ENCODE results near the gene ZNF516. TPM values are rescaled to one million over a fixed set of nuclear protein-coding genes. Genes with fewer than 3 reads are reported as not detected.
A peak's percentile ranks its signal among the peaks of the same experiment; 100 is the strongest.

Gene ZNF516
- total and polyA plus RNA-seq, 2 of the 4 experiments (the other 2 are of a cell fraction) = 7.9 to 16.9 TPM

GRCh38 chr18:76405681-76406356 is 89.2 kb downstream of the ZNF516 start:
- Histone ChIP-seq H3K4ac (ENCODE audit: low read depth, low read length) (no peak overlapping the region), H2AFZ (replicated peaks; ENCODE audit: low read length, poor library complexity) (peak overlapping the region; percentile 28), H2BK15ac (ENCODE audit: low read depth, low read length) (no peak overlapping the region), H3K4me3 (ENCODE audit: insufficient read depth, low read depth, low read length) (no peak overlapping the region), H3K9me1 (ENCODE audit: insufficient read depth, low read length) (peaks cover 31% of the 10 kb centered on the region), H3K18ac (ENCODE audit: low read depth, low read length) (no peak overlapping the region), H4K5ac (ENCODE audit: low read depth, low read length) (no peak overlapping the region), H2BK120ac (ENCODE audit: low read depth, low read length) (no peak overlapping the region), H3K14ac (replicated peaks; ENCODE audit: low read depth, low read length) (no peak overlapping the region), H4K20me1 (ENCODE audit: insufficient read depth, low read length) (peaks cover 82% of the 10 kb centered on the region), H3K79me1 (ENCODE audit: low read depth in 1 of 2, low read length in 2 of 2) (peaks cover 38 to 94% of the 10 kb centered on the region in 2 experiments), H4K8ac (ENCODE audit: low read depth in 2 of 2, low read length in 2 of 2) (no peak overlapping the region), H3K4me1 (ENCODE audit: control insufficient read depth, insufficient read depth, low read length) (no peaks in the 10 kb centered on the region), H3K27me3 (ENCODE audit: control insufficient read depth, insufficient read depth, low read length) (no peaks in the 10 kb centered on the region), H4K91ac (ENCODE audit: insufficient read depth, low read depth, low read length) (no peak overlapping the region), H2BK5ac (ENCODE audit: low read depth, low read length, poor library complexity, severe bottlenecking) (no peak overlapping the region), H3K4me2 (ENCODE audit: low read depth, low read length) (no peak overlapping the region), H3K56ac (ENCODE audit: extremely low read depth, insufficient read depth, low read length) (no peak overlapping the region), H3K9me3 (ENCODE audit: control insufficient read depth, insufficient read depth, low read length) (no peaks in the 10 kb centered on the region), H2AK9ac (replicated peaks; ENCODE audit: low read depth, low read length, poor library complexity) (peak overlapping the region; percentile 33), H3K23ac (ENCODE audit: low read depth, low read length) (no peak overlapping the region), H2BK20ac (ENCODE audit: low read depth, low read length) (no peak overlapping the region), H3K36me3 (ENCODE audit: control insufficient read depth, insufficient read depth, low read length) (peaks cover 22% of the 10 kb centered on the region; the same call in 1 of the 2 replicates), H2AK5ac (ENCODE audit: low read depth, low read length) (no peak overlapping the region), H3K27ac (ENCODE audit: insufficient read depth, low read length) (no peak overlapping the region), H3K9ac (ENCODE audit: low read depth, low read length) (no peak overlapping the region)
- TF ChIP-seq CTCF (conservative IDR thresholded peaks at IDR 0.05; ENCODE audit: low read depth, low read length) (peak; percentile 48), CEBPB (IDR thresholded peaks at IDR 0.05; ENCODE audit: low read depth, low read length) (no peak), USF2 (IDR thresholded peaks at IDR 0.05; ENCODE audit: low read depth, low read length) (no peak), RFX5 (IDR thresholded peaks at IDR 0.05; ENCODE audit: low read depth, low read length) (no peak), BHLHE40 (IDR thresholded peaks at IDR 0.05; ENCODE audit: low read depth, low read length) (no peak), MAZ (IDR thresholded peaks at IDR 0.05; ENCODE audit: borderline replicate concordance, low read depth, low read length) (no peak), NFE2L2 (IDR thresholded peaks at IDR 0.05; ENCODE audit: low read depth, low read length) (no peak), CHD1 (IDR thresholded peaks at IDR 0.05; ENCODE audit: low read depth, low read length) (no peak), ELK1 (IDR thresholded peaks at IDR 0.05; ENCODE audit: borderline replicate concordance, low read depth, low read length) (no peak), POLR2A (IDR thresholded peaks at IDR 0.05; ENCODE audit: low read depth, low read length) (no peak), SMC3 (IDR thresholded peaks at IDR 0.05; ENCODE audit: low read depth, low read length) (peak; percentile 65), RAD21 (IDR thresholded peaks at IDR 0.05; ENCODE audit: low read length) (peak; percentile 58), RCOR1 (IDR thresholded peaks at IDR 0.05; ENCODE audit: insufficient replicate concordance, low read length) (no peak), MAFK (IDR thresholded peaks at IDR 0.05; ENCODE audit: low read depth, low read length) (no peak), FOS (IDR thresholded peaks at IDR 0.05; ENCODE audit: low read depth, low read length) (no peak), MXI1 (IDR thresholded peaks at IDR 0.05; ENCODE audit: borderline replicate concordance, low read depth, low read length) (no peak)
- BruUV-seq (replicated peaks) = no TSS peak
- dilution Hi-C loops (cut with HindIII; ENCODE audit: low sequenced_read_pairs, unreplicated experiment) (no loop called here), intact Hi-C loops (cut with micrococcal nuclease) (no loop called here), in situ Hi-C loops (cut with MboI; ENCODE audit: low sequenced_read_pairs) (no loop called here)
- ChIA-PET CTCF (no interaction called here), POLR2A (ENCODE audit: unreplicated experiment) (no interaction called here)
- ATAC-seq (ENCODE audit: low read depth) (peak; percentile 35; the same call in 1 of the 2 replicates), DNase-seq (peak; percentile 30)
- 88% methylated on average over 18 of the region's 37 CpGs; no CpG with 5 or more reads in 1 of the 2 experiments for WGBS, 2 experiments (ENCODE audit: extremely low coverage in 2 of 2, insufficient read length in 1 of 2)
